C4-2B (cell line): ENCODE data around the gene NIPA2.

Experiments
- H3K27ac ChIP-seq: fragments of 450-650 bp; 2 replicates; pipeline ENCODE4 v1.5.1; 2017
- ZFX ChIP-seq: fragments of 450-650 bp; IDR thresholded peaks from 2 replicates; pipeline ENCODE4 v1.6.1; 2017
- TF ChIP-seq, protein P1 (sequence below): fragments of 450-650 bp; conservative IDR thresholded peaks from 2 replicates; pipeline ENCODE4 v1.5.1; 2017; ENCODE audit warnings: mild to moderate bottlenecking

NIPA2 gene

DNA sequence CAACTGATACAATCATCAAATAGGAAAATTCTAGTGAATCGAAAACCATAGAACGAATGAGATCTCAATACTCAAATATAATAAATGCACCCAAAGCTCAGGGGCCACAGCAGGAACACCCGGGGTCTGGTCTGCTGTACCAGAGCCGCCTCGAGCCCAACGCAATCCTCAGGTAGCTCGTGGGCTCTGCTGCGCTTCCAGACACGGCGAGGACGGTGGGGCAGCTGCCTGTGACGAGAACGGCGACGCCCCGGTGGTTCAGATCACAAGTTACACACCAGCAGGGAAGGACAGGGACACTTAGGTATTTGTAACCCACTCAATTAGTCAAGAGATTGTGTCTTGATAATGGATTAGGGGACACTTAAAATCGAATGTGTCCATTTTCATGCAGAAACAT, 54.6 kb downstream of the NIPA2 start:
- TF ChIP-seq, protein P1, sequence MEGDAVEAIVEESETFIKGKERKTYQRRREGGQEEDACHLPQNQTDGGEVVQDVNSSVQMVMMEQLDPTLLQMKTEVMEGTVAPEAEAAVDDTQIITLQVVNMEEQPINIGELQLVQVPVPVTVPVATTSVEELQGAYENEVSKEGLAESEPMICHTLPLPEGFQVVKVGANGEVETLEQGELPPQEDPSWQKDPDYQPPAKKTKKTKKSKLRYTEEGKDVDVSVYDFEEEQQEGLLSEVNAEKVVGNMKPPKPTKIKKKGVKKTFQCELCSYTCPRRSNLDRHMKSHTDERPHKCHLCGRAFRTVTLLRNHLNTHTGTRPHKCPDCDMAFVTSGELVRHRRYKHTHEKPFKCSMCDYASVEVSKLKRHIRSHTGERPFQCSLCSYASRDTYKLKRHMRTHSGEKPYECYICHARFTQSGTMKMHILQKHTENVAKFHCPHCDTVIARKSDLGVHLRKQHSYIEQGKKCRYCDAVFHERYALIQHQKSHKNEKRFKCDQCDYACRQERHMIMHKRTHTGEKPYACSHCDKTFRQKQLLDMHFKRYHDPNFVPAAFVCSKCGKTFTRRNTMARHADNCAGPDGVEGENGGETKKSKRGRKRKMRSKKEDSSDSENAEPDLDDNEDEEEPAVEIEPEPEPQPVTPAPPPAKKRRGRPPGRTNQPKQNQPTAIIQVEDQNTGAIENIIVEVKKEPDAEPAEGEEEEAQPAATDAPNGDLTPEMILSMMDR = no peak
- TF ChIP-seq ZFX = no peak
- no peak overlapping the region for H3K27ac ChIP-seq

DNA sequence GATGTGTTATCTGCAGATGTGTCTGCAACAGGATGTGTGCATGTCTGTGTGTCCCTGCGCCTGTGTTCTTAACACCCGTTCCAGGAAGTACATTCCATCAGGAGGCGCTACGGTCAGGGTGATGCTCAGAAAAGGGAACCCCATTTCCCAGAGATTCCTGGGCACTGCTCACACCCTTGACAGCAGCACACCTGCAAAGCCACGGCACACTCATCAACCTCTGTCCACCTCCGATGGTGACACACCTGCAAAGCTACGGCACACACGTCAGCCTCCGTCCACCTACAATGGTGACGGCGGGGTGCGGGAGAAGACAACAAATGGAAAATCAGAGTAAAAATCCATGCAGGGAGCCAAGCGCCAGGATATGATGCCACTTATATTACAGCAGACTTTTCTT, 55.4 kb downstream of the NIPA2 start:
- no peak overlapping the region for H3K27ac ChIP-seq
- TF ChIP-seq ZFX = no peak
- TF ChIP-seq, protein P1 = no peak

DNA sequence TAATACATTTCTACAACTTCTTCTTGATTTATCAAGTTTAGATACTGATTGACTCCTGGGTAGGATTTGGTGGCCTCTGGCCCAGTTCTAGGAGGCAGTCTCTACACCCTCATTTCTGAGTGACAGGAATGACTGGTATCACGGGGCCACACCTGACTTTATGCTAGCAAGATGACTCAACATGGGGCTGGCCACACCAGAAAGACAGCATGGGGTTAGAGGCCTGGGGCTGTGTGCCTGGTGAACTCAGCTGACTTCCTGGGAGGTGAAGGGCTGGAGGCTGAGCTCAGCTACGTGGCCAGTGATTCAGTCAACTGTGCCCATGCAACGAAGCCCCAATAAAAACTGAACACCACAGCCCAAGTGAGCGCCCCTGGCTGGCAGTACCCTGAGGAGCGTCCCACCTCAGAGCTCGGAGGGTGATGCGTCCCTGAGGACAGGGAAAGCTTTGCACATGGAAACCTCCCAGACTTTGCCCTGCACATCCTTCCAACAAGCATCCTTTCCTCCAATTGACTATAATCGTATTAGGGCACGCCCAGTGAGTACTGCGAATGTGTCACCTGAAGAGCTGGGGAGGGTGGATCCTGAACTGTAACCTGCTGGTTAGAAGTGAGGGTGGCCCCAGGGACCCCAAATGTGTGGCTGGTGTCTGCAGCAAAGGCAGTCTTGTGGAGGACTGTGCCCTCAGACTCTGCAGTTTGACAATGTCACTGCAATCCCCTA, 57.2 kb downstream of the NIPA2 start:
- no peak overlapping the region for H3K27ac ChIP-seq
- TF ChIP-seq, protein P1 = no peak
- no peak for TF ChIP-seq ZFX

DNA sequence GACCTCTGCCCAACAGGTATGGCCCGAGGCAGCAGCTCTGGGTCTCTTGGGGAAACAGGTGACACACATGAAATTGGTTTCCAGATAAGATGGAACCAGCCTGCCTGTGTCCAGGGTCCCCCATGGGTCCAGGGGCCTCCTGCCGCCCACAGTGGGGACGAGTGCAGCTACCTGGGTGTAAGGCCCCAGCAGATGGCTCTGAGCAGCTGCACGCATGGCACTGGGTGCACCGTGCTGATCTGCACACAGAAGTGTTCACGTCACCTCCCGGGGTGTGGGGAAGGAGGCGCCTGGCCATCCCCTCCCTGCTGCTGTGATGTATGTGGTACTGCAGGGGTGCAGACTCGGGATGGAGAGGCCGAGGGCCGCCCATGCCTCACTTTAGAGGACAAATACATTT, 63.6 kb downstream of the NIPA2 start:
- no peak for TF ChIP-seq ZFX
- TF ChIP-seq, protein P1 = no peak
- H3K27ac ChIP-seq = no peak overlapping the region

DNA sequence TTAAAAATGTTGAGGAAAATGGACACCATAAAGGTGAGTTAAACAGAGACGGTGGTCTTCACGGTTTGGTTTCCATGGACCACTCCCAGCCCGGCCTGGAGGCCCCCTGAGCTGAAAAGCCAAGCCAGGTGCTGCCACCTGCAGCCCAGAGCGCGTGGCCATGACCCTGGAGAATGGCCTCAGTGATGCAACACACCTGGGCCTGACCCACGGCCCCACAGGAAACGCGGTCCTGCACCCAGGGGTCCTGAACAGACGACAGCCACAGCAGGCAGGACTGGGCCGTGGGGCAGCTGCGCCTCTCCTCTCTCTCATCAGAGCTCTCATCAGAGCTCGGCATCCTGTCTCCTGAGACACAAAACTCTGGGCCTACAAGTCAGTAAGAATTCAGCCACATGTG, 64.1 kb downstream of the NIPA2 start:
- no peak overlapping the region for H3K27ac ChIP-seq
- TF ChIP-seq, protein P1 = no peak
- no peak for TF ChIP-seq ZFX

DNA sequence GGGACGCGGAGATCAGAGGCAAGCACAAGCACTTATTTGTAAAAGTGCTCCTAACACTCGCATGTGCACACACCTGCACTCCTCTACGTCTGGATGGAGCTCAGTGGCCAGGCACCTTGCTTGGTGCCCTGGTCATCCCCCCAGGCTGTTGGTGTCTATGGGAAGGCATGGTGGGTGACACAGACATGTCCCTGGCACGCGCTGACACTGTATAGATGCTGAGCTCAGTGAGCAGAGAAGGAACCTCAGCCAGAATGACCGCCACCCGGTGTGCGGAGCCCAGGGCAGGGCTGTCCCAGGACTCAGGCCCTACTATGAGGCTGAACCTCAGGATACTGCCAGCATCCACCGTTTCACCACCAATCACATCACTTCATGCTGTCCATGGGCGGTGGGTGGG, 64.5 kb downstream of the NIPA2 start:
- H3K27ac ChIP-seq = no peak overlapping the region
- TF ChIP-seq, protein P1 = no peak
- TF ChIP-seq ZFX = no peak

DNA sequence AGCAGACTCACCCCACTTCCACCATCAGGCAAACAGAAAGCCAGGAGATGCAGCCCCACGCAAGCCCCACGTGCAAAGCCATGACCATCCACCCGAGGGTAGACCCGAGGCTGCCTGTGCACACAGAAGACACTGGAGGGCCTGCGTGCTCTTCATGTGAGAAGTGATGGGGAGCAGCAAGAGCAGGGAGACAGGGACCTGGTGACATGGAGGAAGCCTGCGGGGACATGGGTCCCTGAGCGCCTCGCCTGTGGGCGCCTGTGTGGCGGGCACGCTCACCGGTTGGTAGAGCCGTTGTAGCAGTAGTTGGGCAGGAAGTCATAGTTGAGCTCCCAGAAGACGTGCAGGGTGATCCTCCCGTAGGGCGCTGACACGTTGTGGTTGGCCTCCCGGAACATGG, 65.0 kb downstream of the NIPA2 start:
- no peak overlapping the region for H3K27ac ChIP-seq

More for the DNA sequence above, 65.0 kb downstream of the NIPA2 start:
- no peak for TF ChIP-seq ZFX
- TF ChIP-seq, protein P1 = no peak
